Testis (tissue), 2 donors: Measurements from ENCODE around the gene HGF.

Experiments used
- POLR2A ChIP-seq: fragments of 450-650 bp; IDR thresholded peaks from one replicate; pipeline ENCODE4 v1.6.1; 2017; ENCODE audit warnings: antibody characterized with exemption, mild to moderate bottlenecking, moderate library complexity
- TF ChIP-seq, protein P1 (sequence below), 3 experiments: fragments of 450-650 bp in 2 of 3; fragments of 200-600 bp in 1 of 3; sonication (generic) in 1 of 3; IDR thresholded peaks; one replicate each; pipeline ENCODE4 v1.5.1; 2016 to 2019; ENCODE audit warnings: antibody characterized with exemption in 3 of 3, mild to moderate bottlenecking in 2 of 3, moderate library complexity in 1 of 3

DNA sequence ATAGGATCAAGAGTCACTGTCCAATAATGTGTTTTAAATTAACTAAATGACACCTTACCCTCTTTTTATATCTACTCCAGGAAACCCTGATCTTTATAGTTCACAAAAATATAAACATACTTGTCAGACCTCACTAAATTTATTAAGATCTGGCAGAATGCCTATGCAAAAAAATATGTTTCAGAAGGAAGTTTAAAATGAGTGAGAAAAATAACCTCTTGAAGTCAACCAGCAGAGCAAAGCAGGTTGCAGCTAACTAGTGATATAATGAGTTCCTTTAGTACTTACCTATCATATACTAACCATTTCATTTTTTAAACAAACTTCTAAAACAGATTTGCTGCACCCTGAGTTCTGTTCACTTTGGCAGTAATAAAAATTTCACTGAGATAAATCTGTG is 14.0 kb upstream of the HGF start:
- TF ChIP-seq, protein P1, sequence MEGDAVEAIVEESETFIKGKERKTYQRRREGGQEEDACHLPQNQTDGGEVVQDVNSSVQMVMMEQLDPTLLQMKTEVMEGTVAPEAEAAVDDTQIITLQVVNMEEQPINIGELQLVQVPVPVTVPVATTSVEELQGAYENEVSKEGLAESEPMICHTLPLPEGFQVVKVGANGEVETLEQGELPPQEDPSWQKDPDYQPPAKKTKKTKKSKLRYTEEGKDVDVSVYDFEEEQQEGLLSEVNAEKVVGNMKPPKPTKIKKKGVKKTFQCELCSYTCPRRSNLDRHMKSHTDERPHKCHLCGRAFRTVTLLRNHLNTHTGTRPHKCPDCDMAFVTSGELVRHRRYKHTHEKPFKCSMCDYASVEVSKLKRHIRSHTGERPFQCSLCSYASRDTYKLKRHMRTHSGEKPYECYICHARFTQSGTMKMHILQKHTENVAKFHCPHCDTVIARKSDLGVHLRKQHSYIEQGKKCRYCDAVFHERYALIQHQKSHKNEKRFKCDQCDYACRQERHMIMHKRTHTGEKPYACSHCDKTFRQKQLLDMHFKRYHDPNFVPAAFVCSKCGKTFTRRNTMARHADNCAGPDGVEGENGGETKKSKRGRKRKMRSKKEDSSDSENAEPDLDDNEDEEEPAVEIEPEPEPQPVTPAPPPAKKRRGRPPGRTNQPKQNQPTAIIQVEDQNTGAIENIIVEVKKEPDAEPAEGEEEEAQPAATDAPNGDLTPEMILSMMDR (IDR thresholded peaks at IDR 0.05), result no peak
- TF ChIP-seq POLR2A, result no peak
